Breast epithelium (tissue), 3 donors: ENCODE data around the gene POLR1D.

Experiments used
- POLR2A ChIP-seq: fragments of 450-650 bp; IDR thresholded peaks from one replicate; pipeline ENCODE4 v1.6.1; 2016; ENCODE audit warnings: antibody characterized with exemption, mild to moderate bottlenecking, moderate library complexity
- POLR2AphosphoS5 ChIP-seq, 3 donors: sonication (generic); formaldehyde crosslinking; IDR thresholded peaks; one replicate each; pipeline ENCODE4 v1.6.1; 2017; ENCODE audit warnings: antibody characterized with exemption in 3 of 3
- TF ChIP-seq, protein P1 (sequence below), 3 donors: fragments of 450-650 bp; IDR thresholded peaks; one replicate each; pipeline ENCODE4 v1.5.1; 2016 to 2017; ENCODE audit warnings: antibody characterized with exemption in 3 of 3, mild to moderate bottlenecking in 3 of 3, moderate library complexity in 3 of 3

DNA sequence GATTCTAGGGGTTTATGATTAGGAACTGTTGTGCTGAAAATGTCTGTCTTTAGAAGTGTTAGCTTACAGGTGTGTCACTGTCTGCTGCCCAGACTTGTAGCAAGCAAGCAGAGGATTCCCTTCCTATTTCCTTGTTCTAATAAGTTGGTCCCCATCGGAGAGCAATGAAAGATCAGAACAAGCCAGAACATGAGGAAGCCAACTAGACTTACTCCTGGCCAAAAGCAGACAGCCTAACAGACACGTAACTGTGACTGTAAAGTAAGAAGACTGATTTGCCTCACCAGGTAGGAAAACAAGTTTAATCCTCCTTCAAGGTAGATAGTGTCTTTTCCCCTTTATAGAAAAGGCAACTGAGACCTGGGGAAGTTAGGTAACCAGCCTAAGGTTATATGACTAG is 12.5 kb downstream of the POLR1D start:
- TF ChIP-seq, protein P1, sequence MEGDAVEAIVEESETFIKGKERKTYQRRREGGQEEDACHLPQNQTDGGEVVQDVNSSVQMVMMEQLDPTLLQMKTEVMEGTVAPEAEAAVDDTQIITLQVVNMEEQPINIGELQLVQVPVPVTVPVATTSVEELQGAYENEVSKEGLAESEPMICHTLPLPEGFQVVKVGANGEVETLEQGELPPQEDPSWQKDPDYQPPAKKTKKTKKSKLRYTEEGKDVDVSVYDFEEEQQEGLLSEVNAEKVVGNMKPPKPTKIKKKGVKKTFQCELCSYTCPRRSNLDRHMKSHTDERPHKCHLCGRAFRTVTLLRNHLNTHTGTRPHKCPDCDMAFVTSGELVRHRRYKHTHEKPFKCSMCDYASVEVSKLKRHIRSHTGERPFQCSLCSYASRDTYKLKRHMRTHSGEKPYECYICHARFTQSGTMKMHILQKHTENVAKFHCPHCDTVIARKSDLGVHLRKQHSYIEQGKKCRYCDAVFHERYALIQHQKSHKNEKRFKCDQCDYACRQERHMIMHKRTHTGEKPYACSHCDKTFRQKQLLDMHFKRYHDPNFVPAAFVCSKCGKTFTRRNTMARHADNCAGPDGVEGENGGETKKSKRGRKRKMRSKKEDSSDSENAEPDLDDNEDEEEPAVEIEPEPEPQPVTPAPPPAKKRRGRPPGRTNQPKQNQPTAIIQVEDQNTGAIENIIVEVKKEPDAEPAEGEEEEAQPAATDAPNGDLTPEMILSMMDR (IDR thresholded peaks at IDR 0.05) = no peak
- TF ChIP-seq POLR2A (no peak), POLR2AphosphoS5 (IDR thresholded peaks at IDR 0.05) (no peak)
